Mesothelial cell of epicardium (in vitro differentiated cells): ENCODE measurements around the gene BICRA. TPM values are rescaled to one million over a fixed set of nuclear protein-coding genes. Genes with fewer than 3 reads are reported as not detected.

Experiments used
- DNase-seq, 2 experiments: peaks; one replicate each; pipeline ENCODE4 v3.0.0; 2021; ENCODE audit warnings: low spot score in 2 of 2; ENCODE audit not compliant: unreplicated experiment in 2 of 2
- H3K27ac Mint-ChIP-seq: 2 replicates; pipeline ENCODE4 v1.8.0; 2021; ENCODE audit warnings: mixed read lengths
- H3K27me3 Mint-ChIP-seq: 2 replicates; pipeline ENCODE4 v1.8.0; 2021; ENCODE audit warnings: low read depth, mixed read lengths
- H3K36me3 Mint-ChIP-seq: 2 replicates; pipeline ENCODE4 v1.8.0; 2021; ENCODE audit warnings: mixed read lengths
- H3K4me1 Mint-ChIP-seq: 2 replicates; pipeline ENCODE4 v1.8.0; 2021; ENCODE audit warnings: mixed read lengths
- H3K4me3 Mint-ChIP-seq: 2 replicates; pipeline ENCODE4 v1.8.0; 2021; ENCODE audit warnings: mild to moderate bottlenecking, moderate library complexity, mixed read lengths
- H3K9me3 Mint-ChIP-seq: 2 replicates; pipeline ENCODE4 v1.8.0; 2021; ENCODE audit warnings: mixed read lengths
- total RNA-seq: library from RNA; stranded (reverse); gene quantifications from 3 replicates; pipeline ENCODE4 v1.2.1, GENCODE V29; 2021
- TF ChIP-seq, protein P1 (sequence below): fragments of 200-600 bp; sonication (generic); IDR thresholded peaks from one replicate; pipeline ENCODE4 v1.5.0; 2021; ENCODE audit warnings: antibody characterized with exemption; ENCODE audit not compliant: unreplicated experiment

Gene BICRA
- total RNA-seq, 1 donor from 2014 or later: 36.9 TPM

DNA sequence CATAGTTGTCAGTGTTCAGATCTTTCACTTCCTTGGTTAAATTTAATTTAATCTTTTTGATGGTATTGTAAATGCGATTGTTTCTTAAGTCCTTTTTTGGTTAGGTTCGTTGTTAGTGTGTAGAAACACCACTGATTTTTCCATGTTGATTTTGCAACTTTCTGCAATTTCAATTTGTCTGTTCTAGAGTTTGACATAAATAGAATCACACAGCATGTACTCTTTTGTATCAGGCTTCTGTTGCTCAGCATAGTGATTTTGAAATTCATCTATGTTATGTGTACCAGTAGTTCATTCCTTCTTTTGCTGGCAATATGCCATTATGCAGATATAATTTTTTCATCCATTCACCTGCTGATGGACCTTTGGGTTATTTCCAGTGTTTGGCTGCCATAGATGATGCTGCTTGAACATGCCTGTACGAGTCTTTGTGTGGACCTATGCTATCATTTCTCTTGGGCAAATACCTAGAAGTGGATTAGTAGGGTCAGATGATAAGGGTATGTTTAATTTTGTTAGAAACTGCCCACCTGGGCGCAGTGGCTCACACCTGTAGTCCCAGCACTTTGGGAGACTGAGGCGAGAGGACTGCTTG lies 33.1 kb downstream of the BICRA start:
- Mint-ChIP-seq H3K27me3 (no peaks in the 10 kb centered on the region), H3K27ac (no peak overlapping the region), H3K9me3 (peaks cover 6% of the 10 kb centered on the region), H3K4me3 (no peak overlapping the region), H3K36me3 (peaks cover 27% of the 10 kb centered on the region), H3K4me1 (peaks cover 31% of the 10 kb centered on the region)
- TF ChIP-seq, protein P1, sequence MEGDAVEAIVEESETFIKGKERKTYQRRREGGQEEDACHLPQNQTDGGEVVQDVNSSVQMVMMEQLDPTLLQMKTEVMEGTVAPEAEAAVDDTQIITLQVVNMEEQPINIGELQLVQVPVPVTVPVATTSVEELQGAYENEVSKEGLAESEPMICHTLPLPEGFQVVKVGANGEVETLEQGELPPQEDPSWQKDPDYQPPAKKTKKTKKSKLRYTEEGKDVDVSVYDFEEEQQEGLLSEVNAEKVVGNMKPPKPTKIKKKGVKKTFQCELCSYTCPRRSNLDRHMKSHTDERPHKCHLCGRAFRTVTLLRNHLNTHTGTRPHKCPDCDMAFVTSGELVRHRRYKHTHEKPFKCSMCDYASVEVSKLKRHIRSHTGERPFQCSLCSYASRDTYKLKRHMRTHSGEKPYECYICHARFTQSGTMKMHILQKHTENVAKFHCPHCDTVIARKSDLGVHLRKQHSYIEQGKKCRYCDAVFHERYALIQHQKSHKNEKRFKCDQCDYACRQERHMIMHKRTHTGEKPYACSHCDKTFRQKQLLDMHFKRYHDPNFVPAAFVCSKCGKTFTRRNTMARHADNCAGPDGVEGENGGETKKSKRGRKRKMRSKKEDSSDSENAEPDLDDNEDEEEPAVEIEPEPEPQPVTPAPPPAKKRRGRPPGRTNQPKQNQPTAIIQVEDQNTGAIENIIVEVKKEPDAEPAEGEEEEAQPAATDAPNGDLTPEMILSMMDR: no peak
- DNase-seq: no peak

DNA sequence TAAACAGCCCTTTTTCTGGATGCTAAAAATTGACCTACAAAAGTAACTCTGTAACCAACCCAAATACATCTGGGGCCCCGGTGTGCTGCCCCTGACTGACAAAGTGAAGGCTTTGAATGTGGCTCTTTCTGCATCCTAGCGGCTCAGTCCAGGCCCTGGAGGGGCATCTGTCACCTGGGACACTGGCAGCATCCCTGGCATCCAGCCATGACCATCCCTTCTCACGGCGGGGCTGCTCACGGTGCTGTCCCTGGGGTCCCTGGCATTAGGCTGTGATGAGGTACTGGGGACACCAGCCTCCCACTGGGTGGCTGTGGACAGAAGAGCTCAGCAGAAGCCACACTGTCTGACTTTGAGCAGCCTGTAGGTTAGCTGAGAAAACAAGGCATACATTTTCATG lies 34.3 kb downstream of the BICRA start:
- H3K27ac Mint-ChIP-seq: no peak overlapping the region
- H3K9me3 Mint-ChIP-seq: peaks cover 3% of the 10 kb centered on the region
- H3K36me3 Mint-ChIP-seq: peaks cover 28% of the 10 kb centered on the region
- H3K27me3 Mint-ChIP-seq: no peaks in the 10 kb centered on the region
- no peak for DNase-seq
- TF ChIP-seq, protein P1: no peak
- peaks cover 29% of the 10 kb centered on the region for H3K4me1 Mint-ChIP-seq
- no peak overlapping the region for H3K4me3 Mint-ChIP-seq

DNA sequence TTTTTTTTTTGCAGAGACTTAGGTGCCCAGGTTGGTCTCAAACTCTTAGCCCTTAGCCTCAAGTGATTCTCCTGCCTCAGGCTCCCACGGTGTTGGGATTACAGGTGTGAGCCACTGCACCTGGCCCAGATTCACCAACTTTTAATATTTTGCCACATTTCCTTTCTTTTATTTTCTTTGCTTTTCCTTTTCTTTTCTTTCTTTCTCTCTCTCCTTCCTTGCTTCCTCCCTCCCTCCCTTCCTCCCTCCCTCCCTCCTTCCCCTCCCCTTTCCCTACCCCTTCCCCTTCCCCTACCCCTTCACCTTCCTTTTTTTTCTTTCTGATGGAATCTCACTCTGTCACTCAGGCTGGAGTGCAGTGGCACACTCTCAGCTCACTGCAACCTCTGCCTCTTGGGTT lies 35.3 kb downstream of the BICRA start:
- TF ChIP-seq, protein P1: no peak
- Mint-ChIP-seq H3K27me3 (no peaks in the 10 kb centered on the region), H3K9me3 (peaks cover 3% of the 10 kb centered on the region), H3K4me1 (peaks cover 28% of the 10 kb centered on the region), H3K36me3 (peaks cover 28% of the 10 kb centered on the region), H3K4me3 (no peak overlapping the region), H3K27ac (peak overlapping the region; percentile 96)
- no peak for DNase-seq

DNA sequence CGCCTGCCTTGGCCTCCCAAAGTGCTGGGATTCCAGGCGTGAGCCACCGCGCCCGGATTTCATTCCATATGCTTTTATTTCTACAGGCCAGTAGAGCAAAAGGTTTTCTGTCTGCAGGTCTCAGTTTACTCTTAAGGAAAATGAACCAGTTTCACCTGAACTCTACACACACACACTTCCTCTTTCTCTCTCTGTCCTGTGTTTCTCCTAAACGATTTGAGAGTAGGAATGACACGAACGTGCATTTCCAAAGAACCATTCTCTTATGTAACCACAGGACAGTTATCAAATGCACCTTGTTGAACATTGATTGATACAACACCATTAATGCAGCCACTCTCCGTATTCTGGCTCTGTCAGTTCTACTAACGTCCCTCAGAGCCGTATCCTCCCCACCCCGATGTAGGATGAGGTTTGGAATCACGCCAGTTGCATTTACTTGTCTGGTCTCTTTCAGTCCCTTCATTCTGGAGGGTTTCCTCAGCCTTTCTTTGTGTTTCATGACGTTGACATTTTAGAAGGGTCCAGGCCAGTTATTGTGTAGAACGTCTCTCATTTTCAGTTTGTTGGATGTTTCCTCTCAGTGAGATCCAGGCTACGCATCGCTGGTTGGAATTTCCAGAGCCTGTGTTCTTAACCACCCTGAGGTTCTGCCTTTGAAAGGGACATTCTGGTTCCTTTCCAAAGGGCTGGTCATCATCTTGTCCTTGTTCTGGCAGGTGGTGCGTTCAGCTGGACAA lies 36.0 kb downstream of the BICRA start:
- no peak for DNase-seq
- H3K9me3 Mint-ChIP-seq: peaks cover 8% of the 10 kb centered on the region
- peak overlapping the region; percentile 96 for H3K27ac Mint-ChIP-seq
- H3K27me3 Mint-ChIP-seq: no peaks in the 10 kb centered on the region
- peaks cover 33% of the 10 kb centered on the region for H3K36me3 Mint-ChIP-seq
- H3K4me1 Mint-ChIP-seq: peaks cover 28% of the 10 kb centered on the region
- H3K4me3 Mint-ChIP-seq: peak overlapping the region; percentile 22
- TF ChIP-seq, protein P1: no peak

DNA sequence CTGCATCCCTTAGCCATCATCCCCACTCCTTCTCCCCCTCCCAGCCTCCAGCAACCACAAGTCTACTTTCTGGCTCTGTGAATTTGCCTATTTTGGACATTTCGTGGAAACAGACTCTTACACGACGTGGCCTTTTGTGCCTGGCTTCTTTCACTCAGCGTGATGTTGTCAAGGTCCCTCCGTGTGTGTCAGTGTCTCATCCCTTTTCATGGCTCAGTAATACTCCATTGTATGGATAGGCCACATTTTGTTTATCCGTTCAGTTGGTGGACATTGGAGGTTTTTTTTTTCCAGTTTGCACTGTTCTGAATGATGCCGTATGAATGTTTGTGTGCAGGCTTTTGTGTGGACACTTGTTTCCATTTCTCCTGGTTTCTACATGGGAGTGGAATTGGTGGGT lies 38.0 kb downstream of the BICRA start:
- TF ChIP-seq, protein P1: no peak
- H3K27ac Mint-ChIP-seq: peak overlapping the region; percentile 30
- H3K36me3 Mint-ChIP-seq: peaks cover 35% of the 10 kb centered on the region

More for the DNA sequence above, 38.0 kb downstream of the BICRA start:
- Mint-ChIP-seq H3K4me1 (peaks cover 28% of the 10 kb centered on the region), H3K27me3 (no peaks in the 10 kb centered on the region), H3K4me3 (no peak overlapping the region), H3K9me3 (peaks cover 5% of the 10 kb centered on the region)
- DNase-seq: no peak
